WI38 (cell line): ENCODE data around the gene CEP76.
A peak's percentile ranks its signal among the peaks of the same experiment; 100 is the strongest.

Experiments
- H3K4me3 ChIP-seq: 2 replicates; pipeline ENCODE4 v1.5.1; 2011; ENCODE audit warnings: low read depth, mild to moderate bottlenecking, control low read depth, low read length
- CTCF ChIP-seq: IDR thresholded peaks from 2 replicates; pipeline ENCODE4 v1.5.1; 2012; ENCODE audit warnings: low read depth, mild to moderate bottlenecking, control low read depth, low read length

CEP76 gene

GRCh38 chr18:12702221-12703095 is at the start of gene CEP76, which contains the start of gene PSMG2:
Gene CEP76, minus strand, starts transcription at chr18:12702723. Its CDS starts 175 bp downstream, at chr18:12702548.
Gene PSMG2, plus strand, starts transcription at chr18:12703042. Its CDS starts 66 bp downstream, at chr18:12703108.
- no peak for TF ChIP-seq CTCF
- H3K4me3 ChIP-seq, result peak within 1 kb of the TSS; percentile 93

GRCh38 chr18:12751891-12752290 is 49.4 kb upstream of the CEP76 start:
- H3K4me3 ChIP-seq, result no peak overlapping the region

GRCh38 chr18:12751503-12751884 is 49.0 kb upstream of the CEP76 start:
- no peak overlapping the region for H3K4me3 ChIP-seq
- no peak for TF ChIP-seq CTCF

More at GRCh38 chr18:12751891-12752290, 49.4 kb upstream of the CEP76 start:
- no peak for TF ChIP-seq CTCF

- no peak overlapping the region for H3K4me3 ChIP-seq
- TF ChIP-seq CTCF, result no peak
Observed at GRCh38 chr18:12750715-12751502, 48.4 kb upstream of the CEP76 start.

- no peak overlapping the region for H3K4me3 ChIP-seq
- TF ChIP-seq CTCF, result no peak
Observed at GRCh38 chr18:12750076-12750714, 47.7 kb upstream of the CEP76 start.

GRCh38 chr18:12749121-12749520 is 46.6 kb upstream of the CEP76 start:
- no peak overlapping the region for H3K4me3 ChIP-seq
- no peak for TF ChIP-seq CTCF

GRCh38 chr18:12748671-12749070 is 46.1 kb upstream of the CEP76 start:
- TF ChIP-seq CTCF, result no peak
- H3K4me3 ChIP-seq, result no peak overlapping the region
